Measurements from ENCODE around the gene KCNMB4.
A peak's percentile ranks its signal among the peaks of the same experiment; 100 is the strongest.

Gene KCNMB4

GRCh38 chr12:70449074-70449752 lies 83.1 kb downstream of the KCNMB4 start:
- H3K27me3 ChIP-seq (ENCODE audit: insufficient read depth, poor library complexity, severe bottlenecking): no peaks in the 10 kb centered on the region
- DNase-seq (ENCODE audit: low spot score) (no peak), ATAC-seq (ENCODE audit: low read depth) (peak; percentile 57)
- H3K4me1 ChIP-seq (ENCODE audit: insufficient read depth, poor library complexity, severe bottlenecking): no peaks in the 10 kb centered on the region
- no peaks in the 10 kb centered on the region for H3K9me3 ChIP-seq (ENCODE audit: severe bottlenecking)
- TF ChIP-seq, protein P1, sequence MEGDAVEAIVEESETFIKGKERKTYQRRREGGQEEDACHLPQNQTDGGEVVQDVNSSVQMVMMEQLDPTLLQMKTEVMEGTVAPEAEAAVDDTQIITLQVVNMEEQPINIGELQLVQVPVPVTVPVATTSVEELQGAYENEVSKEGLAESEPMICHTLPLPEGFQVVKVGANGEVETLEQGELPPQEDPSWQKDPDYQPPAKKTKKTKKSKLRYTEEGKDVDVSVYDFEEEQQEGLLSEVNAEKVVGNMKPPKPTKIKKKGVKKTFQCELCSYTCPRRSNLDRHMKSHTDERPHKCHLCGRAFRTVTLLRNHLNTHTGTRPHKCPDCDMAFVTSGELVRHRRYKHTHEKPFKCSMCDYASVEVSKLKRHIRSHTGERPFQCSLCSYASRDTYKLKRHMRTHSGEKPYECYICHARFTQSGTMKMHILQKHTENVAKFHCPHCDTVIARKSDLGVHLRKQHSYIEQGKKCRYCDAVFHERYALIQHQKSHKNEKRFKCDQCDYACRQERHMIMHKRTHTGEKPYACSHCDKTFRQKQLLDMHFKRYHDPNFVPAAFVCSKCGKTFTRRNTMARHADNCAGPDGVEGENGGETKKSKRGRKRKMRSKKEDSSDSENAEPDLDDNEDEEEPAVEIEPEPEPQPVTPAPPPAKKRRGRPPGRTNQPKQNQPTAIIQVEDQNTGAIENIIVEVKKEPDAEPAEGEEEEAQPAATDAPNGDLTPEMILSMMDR (IDR thresholded peaks at IDR 0.05; ENCODE audit: poor library complexity, severe bottlenecking): no peak
- no peak overlapping the region for H3K27ac ChIP-seq (ENCODE audit: poor library complexity, severe bottlenecking)
- no peaks in the 10 kb centered on the region for H3K36me3 ChIP-seq (ENCODE audit: low read depth)
- H3K4me3 ChIP-seq (ENCODE audit: severe bottlenecking): no peak overlapping the region

DNA sequence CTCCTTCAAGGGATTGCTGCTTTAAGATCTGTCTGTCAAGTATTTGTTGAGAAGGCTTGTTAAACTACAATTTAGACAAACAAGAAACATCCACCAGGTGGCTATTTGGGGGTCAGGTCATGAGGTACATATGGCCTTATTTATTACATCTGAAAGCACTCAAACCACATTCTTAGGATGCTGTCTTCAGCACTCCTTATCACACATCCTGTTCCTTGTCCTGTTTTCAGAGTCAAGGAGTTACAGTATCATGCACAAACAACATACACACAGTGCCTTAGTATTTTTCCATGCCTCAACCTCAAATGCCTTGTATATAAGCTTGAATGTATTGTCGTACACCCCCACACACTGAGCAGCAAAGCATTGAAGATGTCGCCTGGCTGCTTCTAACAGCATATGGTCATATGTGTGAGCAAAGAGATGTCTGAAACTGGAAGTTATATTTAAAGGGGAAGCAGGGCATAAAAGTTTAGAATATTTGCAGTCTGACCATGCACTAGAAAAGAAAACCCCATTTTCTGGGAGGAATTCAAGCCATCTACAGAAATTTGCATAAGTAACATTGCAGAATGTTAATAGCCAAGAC lies 83.8 kb downstream of the KCNMB4 start:
- H3K27me3 ChIP-seq (ENCODE audit: insufficient read depth, poor library complexity, severe bottlenecking): no peaks in the 10 kb centered on the region
- ATAC-seq (ENCODE audit: low read depth) (no peak), DNase-seq (ENCODE audit: low spot score) (no peak)
- no peaks in the 10 kb centered on the region for H3K4me1 ChIP-seq (ENCODE audit: insufficient read depth, poor library complexity, severe bottlenecking)
- no peak overlapping the region for H3K27ac ChIP-seq (ENCODE audit: poor library complexity, severe bottlenecking)
- H3K9me3 ChIP-seq (ENCODE audit: severe bottlenecking): no peaks in the 10 kb centered on the region
- no peaks in the 10 kb centered on the region for H3K36me3 ChIP-seq (ENCODE audit: low read depth)
- H3K4me3 ChIP-seq (ENCODE audit: severe bottlenecking): no peak overlapping the region
- TF ChIP-seq, protein P1 (IDR thresholded peaks at IDR 0.05; ENCODE audit: poor library complexity, severe bottlenecking): no peak

- H3K4me3 ChIP-seq (ENCODE audit: severe bottlenecking): no peak overlapping the region
- no peaks in the 10 kb centered on the region for H3K9me3 ChIP-seq (ENCODE audit: severe bottlenecking)
- no peaks in the 10 kb centered on the region for H3K4me1 ChIP-seq (ENCODE audit: insufficient read depth, poor library complexity, severe bottlenecking)
- DNase-seq (ENCODE audit: low spot score) (no peak), ATAC-seq (ENCODE audit: low read depth) (no peak)
- TF ChIP-seq, protein P1 (IDR thresholded peaks at IDR 0.05; ENCODE audit: poor library complexity, severe bottlenecking): no peak
- H3K27ac ChIP-seq (ENCODE audit: poor library complexity, severe bottlenecking): no peak overlapping the region
- H3K27me3 ChIP-seq (ENCODE audit: insufficient read depth, poor library complexity, severe bottlenecking): no peaks in the 10 kb centered on the region
- H3K36me3 ChIP-seq (ENCODE audit: low read depth): no peaks in the 10 kb centered on the region
Measured at GRCh38 chr12:70451528-70451927, 85.4 kb downstream of the KCNMB4 start.

DNA sequence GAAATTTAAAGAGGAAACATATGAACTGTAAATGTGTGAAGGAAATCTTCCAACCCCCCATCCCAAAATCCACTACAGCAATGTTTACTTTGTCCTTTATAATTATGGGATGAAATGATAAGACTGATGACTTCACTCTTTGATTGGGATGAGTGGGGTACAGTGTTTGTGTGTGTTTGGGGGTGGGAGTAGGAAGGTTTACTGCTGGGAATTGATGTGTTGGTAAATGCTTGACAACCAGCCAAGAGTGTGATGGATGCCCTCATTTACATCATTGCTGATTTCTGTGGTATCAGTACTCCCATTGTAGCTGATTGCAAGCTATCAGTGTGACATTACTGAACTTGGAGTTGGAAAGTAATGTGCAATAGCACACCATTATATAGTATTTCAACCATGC lies 90.9 kb downstream of the KCNMB4 start:
- TF ChIP-seq, protein P1 (IDR thresholded peaks at IDR 0.05; ENCODE audit: poor library complexity, severe bottlenecking): no peak
- Histone ChIP-seq H3K4me1 (ENCODE audit: insufficient read depth, poor library complexity, severe bottlenecking) (no peaks in the 10 kb centered on the region), H3K36me3 (ENCODE audit: low read depth) (no peaks in the 10 kb centered on the region), H3K9me3 (ENCODE audit: severe bottlenecking) (no peaks in the 10 kb centered on the region), H3K27ac (ENCODE audit: poor library complexity, severe bottlenecking) (no peak overlapping the region), H3K27me3 (ENCODE audit: insufficient read depth, poor library complexity, severe bottlenecking) (no peaks in the 10 kb centered on the region), H3K4me3 (ENCODE audit: severe bottlenecking) (no peak overlapping the region)
- DNase-seq (ENCODE audit: low spot score) (no peak), ATAC-seq (ENCODE audit: low read depth) (no peak)

- DNase-seq (ENCODE audit: low spot score) (no peak), ATAC-seq (ENCODE audit: low read depth) (no peak)
- TF ChIP-seq, protein P1 (IDR thresholded peaks at IDR 0.05; ENCODE audit: poor library complexity, severe bottlenecking): no peak
- Histone ChIP-seq H3K27ac (ENCODE audit: poor library complexity, severe bottlenecking) (no peak overlapping the region), H3K9me3 (ENCODE audit: severe bottlenecking) (no peaks in the 10 kb centered on the region), H3K4me3 (ENCODE audit: severe bottlenecking) (no peak overlapping the region), H3K27me3 (ENCODE audit: insufficient read depth, poor library complexity, severe bottlenecking) (no peaks in the 10 kb centered on the region), H3K4me1 (ENCODE audit: insufficient read depth, poor library complexity, severe bottlenecking) (no peaks in the 10 kb centered on the region), H3K36me3 (ENCODE audit: low read depth) (no peaks in the 10 kb centered on the region)
Measured at GRCh38 chr12:70459786-70460185, 93.7 kb downstream of the KCNMB4 start.

All from RWPE2 (cell line).